ENCODE results near the gene ATF6.

The ATF6 gene

GRCh38 chr1:161731981-161732718 is 34.0 kb upstream of the ATF6 start:
- no peak for DNase-seq
- no peak for TF ChIP-seq CTCF (IDR thresholded peaks at IDR 0.05)
- peaks cover 23% of the 10 kb centered on the region for H3K4me1 Mint-ChIP-seq
- no peak overlapping the region for H3K27ac Mint-ChIP-seq
- peaks cover 68% of the 10 kb centered on the region for H3K27me3 Mint-ChIP-seq (ENCODE audit: low read depth, poor library complexity)
- H3K9me3 Mint-ChIP-seq, result no peaks in the 10 kb centered on the region
- H3K4me3 Mint-ChIP-seq, result no peak overlapping the region
- H3K36me3 Mint-ChIP-seq (ENCODE audit: low read depth), result no peaks in the 10 kb centered on the region

GRCh38 chr1:161733526-161733925 is 32.6 kb upstream of the ATF6 start:
- H3K36me3 Mint-ChIP-seq (ENCODE audit: low read depth), result no peaks in the 10 kb centered on the region
- H3K27me3 Mint-ChIP-seq (ENCODE audit: low read depth, poor library complexity), result peaks cover 61% of the 10 kb centered on the region
- TF ChIP-seq CTCF (IDR thresholded peaks at IDR 0.05), result no peak
- H3K9me3 Mint-ChIP-seq, result no peaks in the 10 kb centered on the region
- no peak for DNase-seq
- peaks cover 31% of the 10 kb centered on the region for H3K4me1 Mint-ChIP-seq
- no peak overlapping the region for H3K4me3 Mint-ChIP-seq
- no peak overlapping the region for H3K27ac Mint-ChIP-seq

- Mint-ChIP-seq H3K36me3 (ENCODE audit: low read depth) (no peaks in the 10 kb centered on the region), H3K9me3 (no peaks in the 10 kb centered on the region), H3K4me1 (peaks cover 22% of the 10 kb centered on the region), H3K4me3 (no peak overlapping the region), H3K27me3 (ENCODE audit: low read depth, poor library complexity) (peaks cover 57% of the 10 kb centered on the region), H3K27ac (no peak overlapping the region)
- TF ChIP-seq CTCF (IDR thresholded peaks at IDR 0.05), result no peak
- DNase-seq, result no peak
Measured at GRCh38 chr1:161735837-161736236, 30.3 kb upstream of the ATF6 start.

GRCh38 chr1:161736335-161736969 is 29.7 kb upstream of the ATF6 start:
- H3K4me3 Mint-ChIP-seq, result no peak overlapping the region
- no peak for TF ChIP-seq CTCF (IDR thresholded peaks at IDR 0.05)
- H3K27ac Mint-ChIP-seq, result no peak overlapping the region
- peaks cover 17% of the 10 kb centered on the region for H3K4me1 Mint-ChIP-seq
- DNase-seq, result no peak
- peaks cover 53% of the 10 kb centered on the region for H3K27me3 Mint-ChIP-seq (ENCODE audit: low read depth, poor library complexity)
- H3K9me3 Mint-ChIP-seq, result no peaks in the 10 kb centered on the region
- no peaks in the 10 kb centered on the region for H3K36me3 Mint-ChIP-seq (ENCODE audit: low read depth)

GRCh38 chr1:161737625-161738024 is 28.5 kb upstream of the ATF6 start:
- Mint-ChIP-seq H3K4me3 (no peak overlapping the region), H3K9me3 (no peaks in the 10 kb centered on the region), H3K36me3 (ENCODE audit: low read depth) (no peaks in the 10 kb centered on the region), H3K27ac (no peak overlapping the region), H3K4me1 (peaks cover 11% of the 10 kb centered on the region), H3K27me3 (ENCODE audit: low read depth, poor library complexity) (peaks cover 49% of the 10 kb centered on the region)
- no peak for TF ChIP-seq CTCF (IDR thresholded peaks at IDR 0.05)
- DNase-seq, result no peak

All from nephron progenitor cell (in vitro differentiated cells).